Liver (tissue), 9 donors: ENCODE data around the gene MRPL49. TPM values are rescaled to one million over a fixed set of nuclear protein-coding genes. Genes with fewer than 3 reads are reported as not detected.

Experiments used
- DNase-seq: peaks from one replicate; pipeline ENCODE4 v3.0.0-alpha.2; 2017; ENCODE audit warnings: low spot score
- H3K27ac ChIP-seq, 2 donors: one replicate each; pipeline ENCODE4 v1.7.0; 2013; ENCODE audit warnings: inconsistent platforms in 2 of 2, low read length in 2 of 2, control low read depth in 1 of 2, low read depth in 1 of 2, mild to moderate bottlenecking in 1 of 2
- H3K27me3 ChIP-seq, 4 donors: one replicate each; pipeline versions ENCODE4 v1.6.1 to v1.7.0; 2013; ENCODE audit warnings: low read length in 3 of 4, inconsistent platforms in 1 of 4, mild to moderate bottlenecking in 1 of 4, moderate library complexity in 1 of 4; ENCODE audit not compliant: control insufficient read depth in 4 of 4, insufficient read depth in 4 of 4
- H3K36me3 ChIP-seq, 4 donors: one replicate each; pipeline versions ENCODE4 v1.6.1 to v1.7.0; 2013; ENCODE audit warnings: low read length in 3 of 4, mild to moderate bottlenecking in 3 of 4, low read depth in 1 of 4, moderate library complexity in 1 of 4; ENCODE audit not compliant: control insufficient read depth in 4 of 4, insufficient read depth in 3 of 4
- H3K4me1 ChIP-seq, 4 donors: one replicate each; pipeline versions ENCODE4 v1.6.1 to v1.7.0; 2013; ENCODE audit warnings: low read length in 3 of 4, mild to moderate bottlenecking in 3 of 4, moderate library complexity in 1 of 4; ENCODE audit not compliant: control insufficient read depth in 4 of 4, insufficient read depth in 4 of 4
- H3K4me3 ChIP-seq, 3 donors: one replicate each; pipeline versions ENCODE4 v1.6.1 to v1.7.0; 2013; ENCODE audit warnings: low read length in 3 of 3, control low read depth in 1 of 3, low read depth in 1 of 3, mild to moderate bottlenecking in 1 of 3
- H3K9ac ChIP-seq, 2 donors: one replicate each; pipeline ENCODE4 v1.7.0; 2013; ENCODE audit warnings: low read length in 2 of 2, mild to moderate bottlenecking in 2 of 2, moderate library complexity in 2 of 2, control low read depth in 1 of 2, low read depth in 1 of 2
- H3K9me3 ChIP-seq, 4 donors: one replicate each; pipeline versions ENCODE4 v1.6.1 to v1.7.0; 2013; ENCODE audit warnings: low read length in 3 of 4; ENCODE audit not compliant: control insufficient read depth in 4 of 4
- EGR1 ChIP-seq, 2 donors: IDR thresholded peaks; 2 replicates each; pipeline ENCODE4 v1.6.1; 2016 to 2018; ENCODE audit warnings: antibody characterized with exemption in 2 of 2, low read depth in 2 of 2
- FOXA1 ChIP-seq: IDR thresholded peaks from 2 replicates; pipeline ENCODE4 v1.6.1; 2016; ENCODE audit warnings: antibody characterized with exemption
- HNF4A ChIP-seq, 2 donors: conservative IDR thresholded peaks; 2 replicates each; pipeline ENCODE4 v1.6.1; 2016; ENCODE audit warnings: antibody characterized with exemption in 2 of 2, mild to moderate bottlenecking in 2 of 2
- HNF4G ChIP-seq: IDR thresholded peaks from 2 replicates; pipeline ENCODE4 v1.6.1; 2016; ENCODE audit warnings: antibody characterized with exemption
- NR2F2 ChIP-seq: IDR thresholded peaks from 2 replicates; pipeline ENCODE4 v1.6.1; 2016; ENCODE audit warnings: antibody characterized with exemption
- RAD21 ChIP-seq, 2 donors: IDR thresholded peaks; 2 replicates each; pipeline ENCODE4 v1.6.1; 2016; ENCODE audit warnings: antibody characterized with exemption in 2 of 2, mild to moderate bottlenecking in 2 of 2
- RXRA ChIP-seq, 2 donors: IDR thresholded peaks; 2 replicates each; pipeline ENCODE4 v1.6.1; 2017 to 2018; ENCODE audit warnings: antibody characterized with exemption in 2 of 2, mild to moderate bottlenecking in 1 of 2
- YY1 ChIP-seq: IDR thresholded peaks from 2 replicates; pipeline ENCODE4 v1.6.1; 2016; ENCODE audit warnings: antibody characterized with exemption, mild to moderate bottlenecking
- WGBS: extraction: QIAGEN DNeasy Blood & Tissue Kit; methylation state at CpG from one replicate; pipeline ENCODE4 v1.1.7; 2013; 5-methylcytosine and 5-hydroxymethylcytosine counted together
- polyA plus RNA-seq, 2 donors: library from polyadenylated mRNA; stranded (reverse) in 1 of 2; unstranded in 1 of 2; fragments of 200-250 nt in 1 of 2; fragments of >200 nt in 1 of 2; fragmentation: Nextera tagmentation in 1 of 2; extraction: Ambion mirVana in 1 of 2; gene quantifications; one replicate each; pipeline versions ENCODE4 v1.2.1 to v1.2.3, GENCODE V29; 2013 to 2015
- total RNA-seq, 2 donors: library from RNA; depleted of rRNA; stranded (reverse); fragments of >200 nt; gene quantifications; one replicate each; pipeline ENCODE4 v1.2.3, GENCODE V29; 2014
- TF ChIP-seq, protein P1 (sequence below): IDR thresholded peaks from 2 replicates; pipeline ENCODE4 v1.6.1; 2016; ENCODE audit warnings: antibody characterized with exemption, mild to moderate bottlenecking
- TF ChIP-seq, protein P2 (sequence below): IDR thresholded peaks from 2 replicates; pipeline ENCODE4 v1.6.1; 2016; ENCODE audit warnings: antibody characterized with exemption
- donor health status: healthy.
- donor health status: healthy.
- donor health status: healthy.
- donor health status: healthy.
- donor health status: healthy.

The MRPL49 gene
- total and polyA plus RNA-seq, 4 donors: 31.1 to 47.2 (median 35.4) TPM

DNA sequence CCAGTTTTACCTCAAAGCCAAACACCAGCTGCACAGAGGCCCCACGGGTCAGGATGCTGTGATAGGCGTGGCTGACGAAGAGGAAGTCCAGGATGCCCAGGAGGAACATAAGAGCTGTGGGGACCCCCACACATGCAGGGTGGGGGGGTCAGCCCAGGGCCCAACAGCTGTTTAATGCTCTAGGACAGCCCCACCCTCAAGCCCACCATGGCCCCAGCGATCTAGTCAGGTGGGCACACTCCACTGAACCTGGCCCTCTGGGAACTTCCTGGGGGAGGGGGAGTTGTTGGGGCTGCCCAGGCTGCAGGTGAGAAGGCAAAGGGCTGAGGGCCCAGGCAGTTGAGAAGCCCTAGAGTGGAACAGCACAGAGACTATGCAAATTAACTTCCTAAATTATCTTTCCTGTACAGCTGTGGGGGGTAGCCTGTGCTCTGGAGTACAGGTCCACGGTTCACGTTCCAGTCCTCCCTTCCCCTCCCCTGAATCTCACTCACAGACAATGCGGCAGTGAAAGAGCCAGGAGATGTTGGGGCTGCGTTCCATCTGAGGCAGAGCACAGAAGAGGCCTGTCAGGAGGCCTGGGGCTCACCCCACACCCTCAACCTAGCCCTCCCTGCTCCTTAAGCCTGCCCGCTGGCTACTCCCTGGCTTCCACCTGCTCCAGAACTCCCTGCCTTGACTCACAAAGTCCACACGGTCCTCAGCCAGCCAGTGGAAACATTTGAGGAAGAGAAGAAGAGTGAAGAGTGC lies 10.3 kb downstream of the MRPL49 start:
- H3K4me1 ChIP-seq: peaks cover 0 to 46% (median 30%) of the 10 kb centered on the region in 4 donors
- no peaks in the 10 kb centered on the region for H3K9me3 ChIP-seq
- H3K27me3 ChIP-seq: no peaks in the 10 kb centered on the region
- no peak overlapping the region for H3K4me3 ChIP-seq
- no peak for DNase-seq
- peak overlapping the region in 1 of 2 donors; percentile 99 for H3K27ac ChIP-seq
- WGBS: 71% methylated on average over 10 of the region's 10 CpGs
- H3K9ac ChIP-seq: peak overlapping the region in 1 of 2 donors; percentile 13
- no peak for TF ChIP-seq NR2F2
- peaks cover 40 to 55% (median 44%) of the 10 kb centered on the region in 4 donors for H3K36me3 ChIP-seq

DNA sequence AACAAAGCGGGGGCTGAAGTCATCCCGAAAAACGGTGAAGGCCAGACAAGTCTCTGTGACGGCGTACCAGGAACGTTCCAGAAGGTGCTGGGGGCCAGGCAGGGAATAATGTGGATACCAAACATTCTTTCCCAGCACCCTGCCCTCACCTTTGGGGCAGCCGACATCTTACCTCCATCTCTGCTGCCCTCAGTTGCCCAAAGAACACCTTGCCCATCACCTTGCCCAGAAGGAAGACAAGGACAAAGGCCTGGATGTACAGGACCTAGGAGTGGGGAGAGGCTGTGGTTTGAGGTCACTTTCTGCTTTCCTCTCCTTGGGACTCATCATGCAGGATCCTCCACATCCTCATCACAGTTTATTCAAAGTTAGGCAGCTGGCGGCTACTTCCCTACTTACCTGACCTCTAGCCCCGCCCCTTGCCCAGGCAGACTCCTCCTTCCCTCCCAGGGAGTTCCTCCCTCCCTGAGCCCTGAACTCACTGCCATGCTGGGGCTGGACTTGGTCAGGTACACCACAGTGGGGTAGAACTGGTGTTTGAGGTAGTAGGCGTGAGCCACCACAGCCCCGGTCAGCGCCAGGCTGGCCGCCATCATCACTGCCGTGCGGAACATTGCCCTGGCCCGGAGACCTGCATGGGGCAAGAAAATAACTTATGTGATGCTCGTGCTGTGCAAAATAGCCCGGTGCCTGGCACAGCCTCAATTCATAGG lies 11.0 kb downstream of the MRPL49 start:
- Histone ChIP-seq H3K27ac (peak overlapping the region; percentile 99 to 100), H3K27me3 (no peaks in the 10 kb centered on the region), H3K4me3 (peak overlapping the region; percentile 80 to 95 (median 90)), H3K36me3 (peaks cover 34 to 48% (median 39%) of the 10 kb centered on the region in 4 donors), H3K4me1 (peaks cover 0 to 46% (median 30%) of the 10 kb centered on the region in 4 donors), H3K9me3 (no peaks in the 10 kb centered on the region), H3K9ac (peak overlapping the region; percentile 96 to 100)
- DNase-seq: peak; percentile 79
- 36% methylated on average over 18 of the region's 18 CpGs for WGBS
- TF ChIP-seq HNF4A (conservative IDR thresholded peaks at IDR 0.05) (no peak), EGR1 (IDR thresholded peaks at IDR 0.05; ENCODE audit: low read depth in 2 of 2) (no peak), HNF4G (no peak), YY1 (peak; percentile 65), NR2F2 (no peak), RXRA (IDR thresholded peaks at IDR 0.05) (peak in 1 of 2 donors; percentile 19), RAD21 (IDR thresholded peaks at IDR 0.05) (peak in 1 of 2 donors; percentile 45)
- TF ChIP-seq, protein P1, sequence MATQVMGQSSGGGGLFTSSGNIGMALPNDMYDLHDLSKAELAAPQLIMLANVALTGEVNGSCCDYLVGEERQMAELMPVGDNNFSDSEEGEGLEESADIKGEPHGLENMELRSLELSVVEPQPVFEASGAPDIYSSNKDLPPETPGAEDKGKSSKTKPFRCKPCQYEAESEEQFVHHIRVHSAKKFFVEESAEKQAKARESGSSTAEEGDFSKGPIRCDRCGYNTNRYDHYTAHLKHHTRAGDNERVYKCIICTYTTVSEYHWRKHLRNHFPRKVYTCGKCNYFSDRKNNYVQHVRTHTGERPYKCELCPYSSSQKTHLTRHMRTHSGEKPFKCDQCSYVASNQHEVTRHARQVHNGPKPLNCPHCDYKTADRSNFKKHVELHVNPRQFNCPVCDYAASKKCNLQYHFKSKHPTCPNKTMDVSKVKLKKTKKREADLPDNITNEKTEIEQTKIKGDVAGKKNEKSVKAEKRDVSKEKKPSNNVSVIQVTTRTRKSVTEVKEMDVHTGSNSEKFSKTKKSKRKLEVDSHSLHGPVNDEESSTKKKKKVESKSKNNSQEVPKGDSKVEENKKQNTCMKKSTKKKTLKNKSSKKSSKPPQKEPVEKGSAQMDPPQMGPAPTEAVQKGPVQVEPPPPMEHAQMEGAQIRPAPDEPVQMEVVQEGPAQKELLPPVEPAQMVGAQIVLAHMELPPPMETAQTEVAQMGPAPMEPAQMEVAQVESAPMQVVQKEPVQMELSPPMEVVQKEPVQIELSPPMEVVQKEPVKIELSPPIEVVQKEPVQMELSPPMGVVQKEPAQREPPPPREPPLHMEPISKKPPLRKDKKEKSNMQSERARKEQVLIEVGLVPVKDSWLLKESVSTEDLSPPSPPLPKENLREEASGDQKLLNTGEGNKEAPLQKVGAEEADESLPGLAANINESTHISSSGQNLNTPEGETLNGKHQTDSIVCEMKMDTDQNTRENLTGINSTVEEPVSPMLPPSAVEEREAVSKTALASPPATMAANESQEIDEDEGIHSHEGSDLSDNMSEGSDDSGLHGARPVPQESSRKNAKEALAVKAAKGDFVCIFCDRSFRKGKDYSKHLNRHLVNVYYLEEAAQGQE: no peak
- TF ChIP-seq, protein P2, sequence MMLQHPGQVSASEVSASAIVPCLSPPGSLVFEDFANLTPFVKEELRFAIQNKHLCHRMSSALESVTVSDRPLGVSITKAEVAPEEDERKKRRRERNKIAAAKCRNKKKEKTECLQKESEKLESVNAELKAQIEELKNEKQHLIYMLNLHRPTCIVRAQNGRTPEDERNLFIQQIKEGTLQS: no peak

DNA sequence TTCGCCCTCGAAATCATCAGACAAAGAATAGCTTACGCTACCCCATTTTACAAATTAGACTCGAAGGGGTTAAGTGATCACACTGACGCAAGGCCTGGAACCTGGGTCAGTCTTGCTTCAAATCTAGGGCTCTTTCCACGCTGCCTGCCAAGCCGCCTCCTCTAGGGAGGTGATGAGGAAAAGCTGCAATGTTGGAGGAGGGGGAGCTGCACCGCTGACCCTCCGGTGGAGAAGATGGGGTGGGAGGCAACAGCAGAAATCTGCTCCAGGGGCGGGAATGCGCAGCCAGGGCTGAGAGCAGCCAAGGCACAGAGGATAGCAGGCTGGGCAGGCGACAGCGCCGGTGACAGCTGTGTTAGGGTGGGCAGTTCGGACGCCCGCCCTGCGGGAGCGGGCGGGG lies 11.6 kb downstream of the MRPL49 start:
- no peaks in the 10 kb centered on the region for H3K27me3 ChIP-seq
- peaks cover 31 to 42% (median 34%) of the 10 kb centered on the region in 4 donors for H3K36me3 ChIP-seq
- peak overlapping the region; percentile 80 to 95 (median 90) for H3K4me3 ChIP-seq
- TF ChIP-seq FOXA1 (no peak), HNF4A (conservative IDR thresholded peaks at IDR 0.05) (peak in 1 of 2 donors; percentile 38)
- TF ChIP-seq, protein P2: peak; percentile 4
- H3K9ac ChIP-seq: peak overlapping the region; percentile 96 to 100
- DNase-seq: no peak
- peaks cover 0 to 46% (median 30%) of the 10 kb centered on the region in 4 donors for H3K4me1 ChIP-seq
- WGBS: under 1% methylated on average over 20 of the region's 20 CpGs
- H3K27ac ChIP-seq: peak overlapping the region; percentile 99 to 100
- no peaks in the 10 kb centered on the region for H3K9me3 ChIP-seq
